WTC11 (cell line): Measurements from ENCODE around the gene ATP5MG.

ENCODE experiments used
- AFF4 ChIP-seq: sonication (generic); formaldehyde crosslinking; IDR thresholded peaks from 2 replicates; pipeline ENCODE4 v1.8.1; 2023; ENCODE audit warnings: mild to moderate bottlenecking, missing genetic modification reagents, borderline replicate concordance
- CREM ChIP-seq: sonication (generic); formaldehyde crosslinking; IDR thresholded peaks from 2 replicates; pipeline ENCODE4 v1.8.1; 2022; ENCODE audit warnings: mild to moderate bottlenecking, missing genetic modification reagents, moderate library complexity
- CTCF ChIP-seq: fragments of 200-600 bp; IDR thresholded peaks from 2 replicates; pipeline ENCODE4 v1.8.0; 2022; ENCODE audit warnings: antibody characterized with exemption
- E2F5 ChIP-seq: sonication (generic); formaldehyde crosslinking; IDR thresholded peaks from 2 replicates; pipeline ENCODE4 v1.8.1; 2022; ENCODE audit warnings: mild to moderate bottlenecking, moderate library complexity, missing genetic modification reagents
- FOXP1 ChIP-seq: sonication (generic); formaldehyde crosslinking; IDR thresholded peaks from 2 replicates; pipeline ENCODE4 v1.8.0; 2022; ENCODE audit warnings: missing genetic modification reagents, mild to moderate bottlenecking, moderate library complexity, borderline replicate concordance
- RELA ChIP-seq: sonication (generic); formaldehyde crosslinking; IDR thresholded peaks from 2 replicates; pipeline ENCODE4 v1.8.1; 2022; ENCODE audit warnings: missing genetic modification reagents, mild to moderate bottlenecking, borderline replicate concordance
- TEAD4 ChIP-seq: sonication (generic); formaldehyde crosslinking; IDR thresholded peaks from 2 replicates; pipeline ENCODE4 v1.8.0; 2022; ENCODE audit warnings: mild to moderate bottlenecking, missing genetic modification reagents
- USF2 ChIP-seq: sonication (generic); formaldehyde crosslinking; IDR thresholded peaks from 2 replicates; pipeline ENCODE4 v1.8.1; 2023; ENCODE audit warnings: mild to moderate bottlenecking, missing genetic modification reagents, moderate library complexity
- ZNF219 ChIP-seq: sonication (generic); formaldehyde crosslinking; IDR thresholded peaks from 2 replicates; pipeline ENCODE4 v1.8.0; 2023; ENCODE audit warnings: missing genetic modification reagents, mild to moderate bottlenecking, borderline replicate concordance
- ZNF263 ChIP-seq: sonication (generic); formaldehyde crosslinking; IDR thresholded peaks from 2 replicates; pipeline ENCODE4 v1.8.1; 2022; ENCODE audit warnings: low read depth, mild to moderate bottlenecking, moderate library complexity, missing genetic modification reagents
- ZNF416 ChIP-seq: fragments of 250-450 bp; sonication (Bioruptor Pico); IDR thresholded peaks from 2 replicates; pipeline ENCODE4 v1.9.0; 2021; ENCODE audit warnings: mild to moderate bottlenecking, inconsistent platforms

- no peak for TF ChIP-seq ZNF219 (CRISPR knock-in tag)
- TF ChIP-seq ZNF416 (CRISPR knock-in tag) = no peak
- TF ChIP-seq CTCF = no peak
- no peak for TF ChIP-seq USF2
- TF ChIP-seq TEAD4 (CRISPR knock-in tag) = no peak
- no peak for TF ChIP-seq ZNF263 (CRISPR knock-in tag)
- TF ChIP-seq AFF4 (CRISPR knock-in tag) = no peak
- TF ChIP-seq E2F5 (CRISPR knock-in tag) = no peak
- no peak for TF ChIP-seq CREM (CRISPR knock-in tag)
- no peak for TF ChIP-seq FOXP1 (CRISPR knock-in tag)
- TF ChIP-seq RELA = no peak
Observed at GRCh38 chr11:118374729-118375128, 26.7 kb upstream of the ATP5MG start.
